Mucosa of rectum (tissue), 2 donors: ENCODE measurements around the gene SYT8.

Experiments
- H3K27ac ChIP-seq, 2 donors: one replicate each; pipeline ENCODE4 v1.7.0; 2013; ENCODE audit warnings: inconsistent platforms in 2 of 2, low read depth in 2 of 2, low read length in 2 of 2
- H3K27me3 ChIP-seq, 2 donors: one replicate each; pipeline ENCODE4 v1.7.0; 2013; ENCODE audit warnings: low read length in 2 of 2; ENCODE audit not compliant: control insufficient read depth in 2 of 2, insufficient read depth in 2 of 2
- H3K36me3 ChIP-seq, 2 donors: one replicate each; pipeline ENCODE4 v1.7.0; 2013; ENCODE audit warnings: low read length in 2 of 2; ENCODE audit not compliant: control insufficient read depth in 2 of 2, insufficient read depth in 2 of 2
- H3K4me1 ChIP-seq, 2 donors: one replicate each; pipeline ENCODE4 v1.7.0; 2013; ENCODE audit warnings: low read length in 2 of 2, mild to moderate bottlenecking in 1 of 2; ENCODE audit not compliant: control insufficient read depth in 2 of 2, insufficient read depth in 2 of 2
- H3K4me3 ChIP-seq, 2 donors: one replicate each; pipeline ENCODE4 v1.7.0; 2013; ENCODE audit warnings: low read length in 2 of 2
- H3K9ac ChIP-seq, 2 donors: one replicate each; pipeline ENCODE4 v1.7.0; 2013; ENCODE audit warnings: low read length in 2 of 2, low read depth in 1 of 2, mild to moderate bottlenecking in 1 of 2
- H3K9me3 ChIP-seq, 2 donors: one replicate each; pipeline ENCODE4 v1.7.0; 2013; ENCODE audit warnings: low read length in 2 of 2; ENCODE audit not compliant: control insufficient read depth in 2 of 2
- donor health status: healthy.
- donor health status: Normal muscosa, but diverticular disease.

The SYT8 gene

GRCh38 chr11:1832211-1832919 is 2.4 kb upstream of the SYT8 start:
- H3K9ac ChIP-seq, result peak overlapping the region in 1 of 2 donors; percentile 31
- H3K27me3 ChIP-seq, result no peaks in the 10 kb centered on the region
- no peaks in the 10 kb centered on the region for H3K36me3 ChIP-seq
- peak overlapping the region in 1 of 2 donors; percentile 44 for H3K4me3 ChIP-seq
- H3K9me3 ChIP-seq, result no peaks in the 10 kb centered on the region
- H3K4me1 ChIP-seq, result peaks cover 45 to 56% of the 10 kb centered on the region in 2 donors
- no peak overlapping the region for H3K27ac ChIP-seq

- no peaks in the 10 kb centered on the region for H3K36me3 ChIP-seq
- H3K9me3 ChIP-seq, result no peaks in the 10 kb centered on the region
- no peak overlapping the region for H3K27ac ChIP-seq
- H3K4me3 ChIP-seq, result no peak overlapping the region
- H3K27me3 ChIP-seq, result no peaks in the 10 kb centered on the region
- peak overlapping the region in 1 of 2 donors; percentile 31 for H3K9ac ChIP-seq
- H3K4me1 ChIP-seq, result peaks cover 44 to 55% of the 10 kb centered on the region in 2 donors
These were observed 1.9 kb upstream of the SYT8 start for GRCh38 chr11:1832920-1833295.

- Histone ChIP-seq H3K9ac (peak overlapping the region; percentile 32 to 69), H3K9me3 (no peaks in the 10 kb centered on the region), H3K27ac (peak overlapping the region; percentile 85 to 93), H3K4me3 (peak overlapping the region in 1 of 2 donors; percentile 45), H3K27me3 (no peaks in the 10 kb centered on the region), H3K4me1 (peaks cover 44 to 55% of the 10 kb centered on the region in 2 donors), H3K36me3 (no peaks in the 10 kb centered on the region)
These were observed 654 bp upstream of the SYT8 start for GRCh38 chr11:1834062-1834610.

- Histone ChIP-seq H3K27me3 (no peaks in the 10 kb centered on the region), H3K9me3 (no peaks in the 10 kb centered on the region), H3K4me3 (no peak overlapping the region), H3K27ac (no peak overlapping the region), H3K4me1 (peaks cover 37 to 47% of the 10 kb centered on the region in 2 donors), H3K9ac (no peak overlapping the region), H3K36me3 (no peaks in the 10 kb centered on the region)
These were observed 851 bp downstream of the SYT8 start for GRCh38 chr11:1835671-1836010.

- H3K4me1 ChIP-seq, result peaks cover 33 to 40% of the 10 kb centered on the region in 2 donors
- H3K27ac ChIP-seq, result no peak overlapping the region
- no peak overlapping the region for H3K4me3 ChIP-seq
- no peaks in the 10 kb centered on the region for H3K36me3 ChIP-seq
- H3K9me3 ChIP-seq, result no peaks in the 10 kb centered on the region
- H3K9ac ChIP-seq, result no peak overlapping the region
- peaks cover 0 to 2% of the 10 kb centered on the region in 2 donors for H3K27me3 ChIP-seq
These were observed 1.5 kb downstream of the SYT8 start for GRCh38 chr11:1836011-1836945.

GRCh38 chr11:1837171-1838076 is 2.6 kb downstream of the SYT8 start:
- Histone ChIP-seq H3K4me1 (peaks cover 24 to 29% of the 10 kb centered on the region in 2 donors), H3K9me3 (no peaks in the 10 kb centered on the region), H3K36me3 (no peaks in the 10 kb centered on the region), H3K9ac (no peak overlapping the region), H3K27ac (no peak overlapping the region), H3K4me3 (no peak overlapping the region), H3K27me3 (peaks cover 0 to 2% of the 10 kb centered on the region in 2 donors)

- H3K9ac ChIP-seq, result no peak overlapping the region
- H3K27me3 ChIP-seq, result peaks cover 0 to 2% of the 10 kb centered on the region in 2 donors
- no peaks in the 10 kb centered on the region for H3K36me3 ChIP-seq
- H3K9me3 ChIP-seq, result no peaks in the 10 kb centered on the region
- no peak overlapping the region for H3K4me3 ChIP-seq
- H3K4me1 ChIP-seq, result peaks cover 18 to 22% of the 10 kb centered on the region in 2 donors
- H3K27ac ChIP-seq, result no peak overlapping the region
These were observed 3.3 kb downstream of the SYT8 start for GRCh38 chr11:1838077-1838425.

GRCh38 chr11:1838426-1839144 is 3.8 kb downstream of the SYT8 start, which contains the start of gene TNNI2:
Gene TNNI2, plus strand, starts transcription at chr11:1838981. Its CDS starts 716 bp downstream, at chr11:1839697.
- Histone ChIP-seq H3K4me1 (peaks cover 12 to 17% of the 10 kb centered on the region in 2 donors), H3K9me3 (no peaks in the 10 kb centered on the region), H3K9ac (no peak within 1 kb of the TSS), H3K4me3 (no peak within 1 kb of the TSS), H3K36me3 (no peaks in the 10 kb centered on the region), H3K27ac (no peak within 1 kb of the TSS), H3K27me3 (peaks cover 0 to 2% of the 10 kb centered on the region in 2 donors)
